Mammary epithelial cell (primary cell): Measurements from ENCODE around the gene GJA5.

Source experiments
- EZH2 ChIP-seq: IDR thresholded peaks from 2 replicates; pipeline ENCODE4 v1.6.1; 2012; ENCODE audit warnings: low read length, inconsistent platforms, borderline replicate concordance
- TF ChIP-seq, protein P1 (sequence below), 2 donors: IDR thresholded peaks in 1 of 2; conservative IDR thresholded peaks in 1 of 2; 2 replicates each; pipeline ENCODE4 v1.5.1; 2011 to 2012; ENCODE audit warnings: inconsistent platforms in 2 of 2, low read length in 2 of 2, mild to moderate bottlenecking in 2 of 2, control low read depth in 1 of 2, low read depth in 1 of 2; ENCODE audit not compliant: insufficient read depth in 1 of 2; ENCODE audit errors: extremely low read depth in 1 of 2

- TF ChIP-seq, protein P1, sequence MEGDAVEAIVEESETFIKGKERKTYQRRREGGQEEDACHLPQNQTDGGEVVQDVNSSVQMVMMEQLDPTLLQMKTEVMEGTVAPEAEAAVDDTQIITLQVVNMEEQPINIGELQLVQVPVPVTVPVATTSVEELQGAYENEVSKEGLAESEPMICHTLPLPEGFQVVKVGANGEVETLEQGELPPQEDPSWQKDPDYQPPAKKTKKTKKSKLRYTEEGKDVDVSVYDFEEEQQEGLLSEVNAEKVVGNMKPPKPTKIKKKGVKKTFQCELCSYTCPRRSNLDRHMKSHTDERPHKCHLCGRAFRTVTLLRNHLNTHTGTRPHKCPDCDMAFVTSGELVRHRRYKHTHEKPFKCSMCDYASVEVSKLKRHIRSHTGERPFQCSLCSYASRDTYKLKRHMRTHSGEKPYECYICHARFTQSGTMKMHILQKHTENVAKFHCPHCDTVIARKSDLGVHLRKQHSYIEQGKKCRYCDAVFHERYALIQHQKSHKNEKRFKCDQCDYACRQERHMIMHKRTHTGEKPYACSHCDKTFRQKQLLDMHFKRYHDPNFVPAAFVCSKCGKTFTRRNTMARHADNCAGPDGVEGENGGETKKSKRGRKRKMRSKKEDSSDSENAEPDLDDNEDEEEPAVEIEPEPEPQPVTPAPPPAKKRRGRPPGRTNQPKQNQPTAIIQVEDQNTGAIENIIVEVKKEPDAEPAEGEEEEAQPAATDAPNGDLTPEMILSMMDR (conservative IDR thresholded peaks at IDR 0.05 in 1 of 2, IDR thresholded peaks at IDR 0.05 in 1 of 2; ENCODE audit: extremely low read depth in 1 of 2, insufficient read depth in 1 of 2, low read depth in 1 of 2, low read length in 2 of 2): no peak
- no peak for TF ChIP-seq EZH2
Measured at GRCh38 chr1:147787765-147788164, 27.4 kb upstream of the GJA5 start.
